AG04450 (cell line): ENCODE results near the gene KCNJ12. TPM values are rescaled to one million over a fixed set of nuclear protein-coding genes. Genes with fewer than 3 reads are reported as not detected.

Experiments used
- CTCF ChIA-PET: fragments of 300-600, 350-600 bp; formaldehyde crosslinking; extraction: SDS; loops from one replicate; lab custom pipeline; 2022; ENCODE audit warnings: antibody characterized with exemption, inconsistent platforms; lab: Charles Lee
- POLR2A ChIA-PET: fragments of 350-600 bp; formaldehyde crosslinking; extraction: SDS; loops from one replicate; lab custom pipeline; 2021; ENCODE audit warnings: antibody characterized with exemption, inconsistent platforms; lab: Yijun Ruan, JAX
- DNase-seq: peaks from one replicate; pipeline ENCODE4 v3.0.0-alpha.2; 2011; ENCODE audit warnings: low read depth, low spot score
- H3K27ac ChIP-seq: one replicate; pipeline ENCODE4 v1.5.1; 2012; ENCODE audit warnings: low read depth, low read length, control low read depth
- H3K27me3 ChIP-seq: one replicate; pipeline ENCODE4 v1.6.0; 2012; ENCODE audit warnings: low read length; ENCODE audit not compliant: control insufficient read depth, insufficient read depth
- H3K4me3 ChIP-seq: 2 replicates; pipeline ENCODE4 v1.5.1; 2011; ENCODE audit warnings: mild to moderate bottlenecking, low read depth, low read length, control low read depth
- H3K9me3 ChIP-seq: 2 replicates; pipeline ENCODE4 v1.5.1; 2012; ENCODE audit warnings: low read length; ENCODE audit not compliant: control insufficient read depth, insufficient read depth
- CTCF ChIP-seq: IDR thresholded peaks from 2 replicates; pipeline ENCODE4 v1.5.1; 2011; ENCODE audit warnings: low read depth, low read length, control low read depth, inconsistent platforms
- polyA plus RNA-seq: library from polyadenylated mRNA; depleted of rRNA; stranded (reverse); fragments of >200 nt; gene quantifications from 2 replicates; pipeline ENCODE4 v1.2.3, GENCODE V29; 2011

Gene KCNJ12
- polyA plus RNA-seq, 1 experiment, result 0.02 TPM

- H3K4me3 ChIP-seq, result 0 out of 2 replicates have a peak overlapping the region, but pooled peaks have one; percentile 7
These were observed 868 bp downstream of the KCNJ12 start for GRCh38 chr17:21376759-21377690.

DNA sequence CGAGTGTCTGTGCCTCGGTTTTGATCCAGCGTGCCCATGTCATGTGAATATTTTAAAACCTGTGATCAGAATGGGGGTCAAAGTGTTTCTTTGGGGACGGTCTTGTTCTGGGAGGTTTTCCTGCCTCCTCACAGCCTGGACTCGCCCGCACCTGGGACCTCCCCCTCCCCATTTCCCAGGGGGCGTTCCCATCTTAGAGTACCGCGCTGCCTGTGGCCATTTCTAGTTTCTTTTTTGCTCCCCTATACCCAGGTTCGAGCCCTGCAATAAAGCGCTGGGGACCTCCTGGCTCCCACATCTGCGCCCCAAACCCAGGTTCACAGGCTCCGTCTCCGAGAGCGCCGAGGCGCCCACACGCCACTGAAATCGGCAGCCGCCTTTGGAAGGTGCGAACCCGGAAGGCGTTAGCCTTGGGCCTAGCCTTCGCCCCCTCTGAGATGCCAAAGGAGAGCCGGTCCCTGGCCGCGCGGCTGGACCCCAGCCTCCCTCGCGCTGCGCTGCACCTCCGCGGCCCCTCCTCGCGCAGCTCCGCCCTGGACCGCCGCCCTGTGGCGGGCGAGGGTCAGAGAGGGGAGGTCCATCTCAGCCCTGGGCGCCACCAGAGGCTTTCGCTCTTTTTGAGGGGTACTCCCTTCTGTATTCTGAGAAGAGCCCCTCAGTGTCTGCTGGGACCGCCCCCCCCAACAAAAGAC lies 1.7 kb downstream of the KCNJ12 start:
- TF ChIP-seq CTCF, result no peak
- Histone ChIP-seq H3K27me3 (peaks cover 55% of the 10 kb centered on the region), H3K9me3 (no peaks in the 10 kb centered on the region), H3K27ac (no peak overlapping the region), H3K4me3 (no peak overlapping the region)
- POLR2A ChIA-PET, result no interaction called here
- CTCF ChIA-PET, result no interaction called here
- DNase-seq, result no peak

More at GRCh38 chr17:21376759-21377690, 868 bp downstream of the KCNJ12 start:
- no peak overlapping the region for H3K27ac ChIP-seq
- TF ChIP-seq CTCF, result no peak
- H3K9me3 ChIP-seq, result no peaks in the 10 kb centered on the region
- peaks cover 54% of the 10 kb centered on the region for H3K27me3 ChIP-seq
- POLR2A ChIA-PET, result no interaction called here
- no peak for DNase-seq
- CTCF ChIA-PET, result interaction anchor here (0.6 kb wide), 1 partner anchor 80 kb away, joined by 5 read pairs; no protein-coding TSS in a partner anchor

- TF ChIP-seq CTCF, result no peak
- DNase-seq, result no peak
- POLR2A ChIA-PET, result no interaction called here
- H3K4me3 ChIP-seq, result no peak overlapping the region
- CTCF ChIA-PET, result no interaction called here
- H3K9me3 ChIP-seq, result no peaks in the 10 kb centered on the region
- H3K27ac ChIP-seq, result no peak overlapping the region
- peaks cover 56% of the 10 kb centered on the region for H3K27me3 ChIP-seq
These were observed 2.4 kb downstream of the KCNJ12 start for GRCh38 chr17:21378553-21378952.

GRCh38 chr17:21379080-21379711 lies 3.0 kb downstream of the KCNJ12 start:
- no peaks in the 10 kb centered on the region for H3K9me3 ChIP-seq
- no peak overlapping the region for H3K4me3 ChIP-seq
- TF ChIP-seq CTCF, result no peak
- no peak overlapping the region for H3K27ac ChIP-seq
- POLR2A ChIA-PET, result no interaction called here
- H3K27me3 ChIP-seq, result peaks cover 60% of the 10 kb centered on the region
- CTCF ChIA-PET, result interaction anchor here (1.3 kb wide), 1 partner anchor 78 kb away, joined by 3 read pairs; no protein-coding TSS in a partner anchor
- no peak for DNase-seq
